GM10248 (cell line): Measurements from ENCODE around the gene AKIRIN2.
"Not testable (repeated sequence)": the region's sequence is repeated elsewhere in the genome, so short reads cannot be mapped to it uniquely, and the experiment has no call there.

Source experiments
- CTCF ChIA-PET: fragments of 300-600 bp; sonication (Branson Sonifier 250); formaldehyde crosslinking; extraction: SDS; loops from one replicate; lab custom pipeline; 2021; ENCODE audit warnings: antibody characterized with exemption; lab: Yijun Ruan, JAX
- POLR2A ChIA-PET: fragments of 350-650 bp; sonication (Branson Sonifier 250); formaldehyde crosslinking; extraction: SDS; loops from one replicate; lab custom pipeline; 2020; ENCODE audit warnings: antibody characterized with exemption; lab: Yijun Ruan, JAX
- DNase-seq: peaks from one replicate; pipeline ENCODE4 v3.0.0; 2012; ENCODE audit errors: extremely low spot score
- TF ChIP-seq, protein P1 (sequence below): IDR thresholded peaks from 2 replicates; pipeline ENCODE4 v1.5.1; 2012; ENCODE audit warnings: mild to moderate bottlenecking, low read depth; ENCODE audit errors: extremely low read depth, missing control alignments, control extremely low read depth

AKIRIN2 gene

DNA sequence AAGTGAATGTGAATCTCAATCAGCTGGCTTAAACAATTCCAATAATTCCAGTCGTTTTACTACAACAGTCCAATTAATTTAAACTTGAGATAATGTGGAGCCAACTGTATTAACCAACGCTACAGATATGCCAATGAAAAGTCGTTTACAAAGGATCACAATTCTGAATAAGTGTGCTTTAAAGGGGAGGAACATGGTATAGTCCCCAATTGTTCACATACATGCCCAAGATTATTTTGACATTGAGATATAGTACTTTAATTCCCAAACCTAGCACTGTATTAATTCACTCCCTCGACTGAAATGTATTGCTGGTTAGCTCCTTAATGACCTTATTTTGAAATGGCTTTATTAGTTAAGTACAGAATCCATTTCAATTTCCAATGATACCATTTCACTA lies 2.5 kb downstream of the AKIRIN2 start:
- no peak for DNase-seq
- ChIA-PET CTCF (interaction anchor here (1.2 to 1.7 kb wide), 3 partner anchors 10 to 17 kb away, joined by 5 to 6 read pairs (median 5); no protein-coding TSS in a partner anchor), POLR2A (interaction anchor here (0.6 to 1.0 kb wide), 3 partner anchors 11 to 33 kb away, joined by 3 to 7 read pairs (median 3); no protein-coding TSS in a partner anchor)
- TF ChIP-seq, protein P1, sequence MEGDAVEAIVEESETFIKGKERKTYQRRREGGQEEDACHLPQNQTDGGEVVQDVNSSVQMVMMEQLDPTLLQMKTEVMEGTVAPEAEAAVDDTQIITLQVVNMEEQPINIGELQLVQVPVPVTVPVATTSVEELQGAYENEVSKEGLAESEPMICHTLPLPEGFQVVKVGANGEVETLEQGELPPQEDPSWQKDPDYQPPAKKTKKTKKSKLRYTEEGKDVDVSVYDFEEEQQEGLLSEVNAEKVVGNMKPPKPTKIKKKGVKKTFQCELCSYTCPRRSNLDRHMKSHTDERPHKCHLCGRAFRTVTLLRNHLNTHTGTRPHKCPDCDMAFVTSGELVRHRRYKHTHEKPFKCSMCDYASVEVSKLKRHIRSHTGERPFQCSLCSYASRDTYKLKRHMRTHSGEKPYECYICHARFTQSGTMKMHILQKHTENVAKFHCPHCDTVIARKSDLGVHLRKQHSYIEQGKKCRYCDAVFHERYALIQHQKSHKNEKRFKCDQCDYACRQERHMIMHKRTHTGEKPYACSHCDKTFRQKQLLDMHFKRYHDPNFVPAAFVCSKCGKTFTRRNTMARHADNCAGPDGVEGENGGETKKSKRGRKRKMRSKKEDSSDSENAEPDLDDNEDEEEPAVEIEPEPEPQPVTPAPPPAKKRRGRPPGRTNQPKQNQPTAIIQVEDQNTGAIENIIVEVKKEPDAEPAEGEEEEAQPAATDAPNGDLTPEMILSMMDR, result no peak

DNA sequence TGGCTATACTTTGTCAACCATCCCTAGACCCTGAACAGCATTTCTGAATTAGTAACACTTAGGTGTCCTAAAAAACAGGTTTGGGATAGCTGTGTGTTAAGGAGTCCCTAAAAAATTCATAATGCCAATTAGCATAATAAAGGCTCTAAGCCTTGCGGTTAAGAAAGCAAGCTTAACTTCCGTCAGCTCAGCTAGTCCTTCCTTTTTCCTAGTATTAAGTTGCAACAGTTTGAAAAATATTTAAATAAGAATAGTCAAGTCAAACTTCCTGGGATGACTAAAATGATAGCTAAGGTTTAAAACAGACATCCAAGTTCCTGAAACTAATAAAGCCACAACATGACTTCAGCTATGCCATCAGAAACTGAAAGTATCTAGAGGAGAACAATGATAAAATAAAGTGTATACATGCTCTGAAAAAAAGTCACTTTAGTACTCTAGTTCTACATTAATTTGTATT lies 3.5 kb downstream of the AKIRIN2 start:
- ChIA-PET POLR2A (interaction anchor here (0.6 to 2.0 kb wide), 6 partner anchors 10 to 1215 kb away, joined by 3 to 5 read pairs (median 3); no protein-coding TSS in a partner anchor), CTCF (interaction anchor here (1.4 to 1.6 kb wide), 2 partner anchors 11 to 16 kb away, joined by 5 to 6 read pairs; no protein-coding TSS in a partner anchor)
- no peak for DNase-seq
- TF ChIP-seq, protein P1, result no peak

DNA sequence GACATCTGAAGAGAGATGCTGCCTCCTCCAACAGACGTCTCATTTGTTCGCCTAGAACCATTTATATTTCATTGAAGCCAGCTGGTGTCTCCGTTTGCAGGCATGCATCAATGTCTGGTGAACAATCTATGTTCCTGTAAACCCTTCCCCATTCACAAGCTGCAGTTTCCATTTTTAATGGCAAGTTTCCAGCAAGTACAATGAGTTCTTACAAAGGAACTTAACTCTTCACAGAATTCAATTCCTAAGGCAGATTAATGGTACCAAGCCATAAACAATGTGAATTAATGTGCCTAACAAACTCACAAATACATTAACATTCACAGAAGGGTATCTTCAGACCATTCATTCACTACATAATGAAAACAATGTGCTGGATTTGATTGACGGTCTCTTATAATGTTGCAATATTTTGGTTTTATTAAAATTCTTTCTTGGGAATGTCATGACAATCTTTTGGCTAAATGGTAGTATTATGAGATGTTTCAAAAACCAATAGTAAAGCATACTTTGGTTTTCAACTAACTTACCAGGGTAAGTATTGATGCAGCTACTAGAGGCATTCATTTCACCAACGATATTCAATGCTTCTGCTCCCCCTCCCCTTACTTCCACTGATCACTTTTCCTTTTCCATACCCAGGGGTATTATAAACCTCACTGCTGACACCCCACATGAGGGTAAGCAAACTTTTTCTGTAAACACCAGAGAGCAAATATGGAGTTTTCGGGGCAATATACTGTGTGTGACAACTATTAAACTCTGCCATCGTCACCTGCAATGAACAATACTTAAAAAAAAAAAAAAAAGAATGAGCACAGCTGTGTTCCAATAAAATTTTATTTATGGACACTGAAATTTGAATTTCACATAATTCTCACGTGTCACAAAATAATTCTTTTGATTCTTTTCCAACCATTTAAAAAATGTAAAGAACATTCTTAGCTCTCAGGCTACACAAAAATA lies 4.2 kb downstream of the AKIRIN2 start:
- ChIA-PET POLR2A (interaction anchor here (0.6 to 2.0 kb wide), 11 partner anchors 59 to 1266 kb away, joined by 3 to 6 read pairs (median 4); partner anchors contain the start of gene RNGTT), CTCF (interaction anchor here (0.9 to 1.6 kb wide), 4 partner anchors 10 to 16 kb away, joined by 3 to 6 read pairs (median 4); no protein-coding TSS in a partner anchor)
- TF ChIP-seq, protein P1, result no peak
- DNase-seq, result no peak

DNA sequence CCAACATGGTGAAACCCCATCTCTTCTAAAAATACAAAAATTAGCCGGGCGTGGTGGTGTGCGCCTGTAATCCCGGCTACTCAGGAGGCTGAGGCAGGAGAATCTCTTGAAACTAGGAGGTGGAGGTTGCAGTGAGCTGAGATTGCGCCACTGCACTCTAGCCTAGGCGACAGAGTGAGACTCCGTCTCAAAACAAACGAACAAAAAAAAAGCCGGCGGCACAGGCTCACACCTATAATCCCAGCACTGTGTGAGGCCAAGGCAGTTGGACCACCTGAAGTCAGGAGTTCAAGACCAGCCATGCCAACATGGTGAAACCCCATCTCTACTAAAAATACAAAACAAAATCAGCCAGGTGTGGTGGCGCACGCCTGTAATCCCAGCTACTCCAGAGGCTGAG lies 5.2 kb downstream of the AKIRIN2 start:
- POLR2A ChIA-PET, result interaction anchor here (0.6 kb wide), 4 partner anchors 10 to 247 kb away, joined by 3 to 6 read pairs (median 4); no protein-coding TSS in a partner anchor
- DNase-seq, result not testable (repeated sequence)
- CTCF ChIA-PET, result interaction anchor here (0.9 to 1.4 kb wide), 2 partner anchors 12 to 13 kb away, joined by 3 to 4 read pairs; no protein-coding TSS in a partner anchor

DNA sequence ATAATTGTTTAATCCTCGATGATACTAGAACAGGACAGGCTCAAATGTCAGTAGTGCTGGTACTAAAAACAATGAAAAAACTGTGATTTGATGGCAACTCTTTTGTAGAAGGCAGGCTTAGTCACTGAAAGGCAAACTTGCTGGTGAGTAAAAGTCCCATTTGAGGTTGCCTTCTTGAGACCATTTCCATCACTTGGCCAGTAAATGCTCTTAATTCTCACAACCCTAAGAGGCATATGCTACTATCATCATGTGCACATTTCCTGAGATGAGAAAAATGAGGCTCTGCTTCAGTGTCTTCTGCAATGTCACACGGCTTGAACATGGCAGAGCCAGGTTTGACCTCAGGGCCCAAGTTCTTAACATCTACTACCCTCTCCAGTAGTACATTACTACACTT lies 9.9 kb downstream of the AKIRIN2 start:
- no peak for DNase-seq
- POLR2A ChIA-PET, result no interaction called here

DNA sequence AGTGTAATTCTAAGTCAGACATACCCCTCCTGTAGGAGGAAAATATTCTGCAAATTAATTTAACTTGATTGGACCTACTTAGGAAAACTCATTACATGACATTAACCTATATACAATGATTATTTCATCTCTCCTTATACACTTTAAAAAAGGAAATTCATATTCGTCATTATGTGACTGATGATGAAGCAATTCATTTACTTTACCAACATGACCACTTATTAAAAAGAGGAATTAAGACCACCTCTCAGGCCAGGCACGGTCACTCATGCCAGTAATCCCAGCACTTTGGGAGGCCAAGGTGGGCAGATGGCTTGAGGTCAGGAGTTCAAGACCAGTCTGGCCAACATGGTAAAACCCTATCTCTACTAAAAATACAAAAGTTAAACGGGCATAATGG lies 11.6 kb downstream of the AKIRIN2 start:
- POLR2A ChIA-PET, result interaction anchor here (0.7 kb wide), 1 partner anchor 487 kb away, joined by 3 read pairs; no protein-coding TSS in a partner anchor
- TF ChIP-seq, protein P1, result no peak
- CTCF ChIA-PET, result interaction anchor here (2.0 to 2.3 kb wide), 2 partner anchors 9 to 11 kb away, joined by 5 to 8 read pairs; no protein-coding TSS in a partner anchor
- DNase-seq, result no peak

More for the DNA sequence above, 9.9 kb downstream of the AKIRIN2 start:
- TF ChIP-seq, protein P1, result no peak
- CTCF ChIA-PET, result no interaction called here

DNA sequence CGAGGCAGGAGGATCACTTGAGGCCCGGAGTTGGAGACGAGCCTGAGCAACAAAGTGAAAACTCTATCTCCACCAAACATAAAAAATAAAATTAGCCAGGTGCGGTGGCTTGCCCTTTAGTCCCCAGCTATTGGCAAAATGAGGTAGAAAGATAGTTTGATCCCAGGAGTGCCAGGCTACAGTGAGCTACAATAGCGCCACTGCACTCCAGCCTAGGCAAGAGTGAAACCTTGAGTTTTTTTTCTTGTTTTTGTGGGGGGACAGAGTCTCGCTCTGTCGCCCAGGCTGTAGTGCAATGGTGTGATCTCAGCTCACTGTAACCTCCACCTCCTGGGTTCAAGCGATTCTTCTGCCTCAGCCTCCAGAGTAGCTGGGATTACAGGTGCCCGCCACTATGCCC lies 14.1 kb downstream of the AKIRIN2 start:
- CTCF ChIA-PET, result interaction anchor here (0.7 to 2.1 kb wide), 3 partner anchors 10 to 54 kb away, joined by 3 to 6 read pairs (median 6); no protein-coding TSS in a partner anchor
- POLR2A ChIA-PET, result interaction anchor here (0.6 to 1.0 kb wide), 2 partner anchors 8 to 11 kb away, joined by 3 to 5 read pairs; no protein-coding TSS in a partner anchor
- DNase-seq, result not testable (repeated sequence)
